ENCODE data around the gene MMADHC.
"Not testable (repeated sequence)": the region's sequence is repeated elsewhere in the genome, so short reads cannot be mapped to it uniquely, and the experiment has no call there.

MMADHC gene

DNA sequence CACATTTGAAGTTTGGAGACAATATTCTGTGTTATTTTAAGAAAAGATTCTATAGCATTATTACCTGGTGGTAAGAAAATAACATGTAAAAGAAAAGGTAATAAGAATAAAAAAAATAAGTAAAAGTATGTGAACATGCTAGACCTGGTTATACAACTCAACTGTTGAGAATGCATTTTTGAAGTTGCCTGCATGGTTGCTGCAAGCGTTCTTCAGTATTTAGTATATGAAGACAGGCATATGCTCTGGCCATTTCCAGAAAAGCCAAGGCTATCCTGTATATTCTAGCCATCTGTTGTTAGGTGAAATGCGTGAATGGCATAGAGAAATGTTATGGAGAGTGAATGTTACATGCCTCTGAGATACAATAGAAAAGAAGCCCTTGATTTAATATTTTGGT, 6.8 kb upstream of the MMADHC start:
- no peak for DNase-seq

DNA sequence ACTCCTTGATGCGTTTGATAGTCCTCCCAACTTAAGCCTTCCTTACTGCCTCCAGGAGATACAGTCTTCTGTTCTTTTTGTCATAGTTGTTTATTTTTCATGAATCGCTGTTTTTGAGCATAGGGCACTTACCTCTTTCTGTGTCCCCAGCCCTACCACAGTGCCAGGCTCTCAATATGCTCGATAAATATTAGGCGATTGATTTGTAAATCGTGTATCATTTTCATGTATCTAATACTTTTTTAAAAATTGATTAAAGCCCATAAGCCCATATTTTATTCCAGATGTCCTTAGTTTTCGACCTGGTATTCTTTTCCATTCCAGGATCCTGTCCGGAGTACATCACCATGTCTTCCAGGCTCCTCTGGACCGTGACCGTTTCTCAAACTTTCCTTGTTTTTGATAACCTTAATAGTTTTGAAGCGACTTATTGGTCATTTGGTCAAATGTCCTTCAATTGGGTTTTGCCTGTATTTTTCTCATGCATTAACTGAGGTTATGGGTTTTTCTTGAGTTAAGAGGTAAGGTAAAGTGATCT, 444 bp upstream of the MMADHC start:
- no peak for DNase-seq

DNA sequence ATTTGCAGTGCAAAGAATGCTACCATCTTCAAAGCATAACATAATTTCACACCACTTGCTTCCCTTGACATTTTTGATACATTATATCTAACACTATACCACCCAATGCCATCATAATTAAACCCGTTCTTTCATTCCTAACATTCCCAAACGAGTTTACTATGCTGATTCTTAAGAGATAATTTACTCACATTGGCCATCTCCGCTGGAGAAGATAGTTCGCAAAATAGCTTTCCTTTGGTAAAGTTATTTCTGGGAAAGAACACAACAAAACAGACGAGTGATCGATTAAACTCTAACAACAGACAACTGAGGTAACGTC, 716 bp downstream of the MMADHC start:
- no peak for DNase-seq

DNA sequence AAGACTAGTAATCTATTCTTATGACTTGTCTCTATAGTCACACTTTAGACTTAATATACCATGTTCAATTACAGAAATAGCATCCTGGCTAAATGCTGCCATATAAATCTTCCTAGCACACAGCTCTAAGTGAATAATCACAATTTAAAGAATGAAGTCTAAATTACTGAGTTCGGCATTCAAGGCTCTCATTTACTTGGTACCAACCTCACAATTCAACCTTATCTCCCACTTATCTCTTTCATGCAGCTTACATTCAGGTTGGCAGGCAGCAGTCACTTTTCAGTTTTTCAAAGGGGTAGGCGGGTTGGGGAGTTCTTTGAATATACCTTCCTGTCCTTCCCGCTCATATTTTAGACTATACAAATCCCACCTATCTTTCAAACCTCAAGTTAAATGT, 1.5 kb downstream of the MMADHC start:
- no peak for DNase-seq

DNA sequence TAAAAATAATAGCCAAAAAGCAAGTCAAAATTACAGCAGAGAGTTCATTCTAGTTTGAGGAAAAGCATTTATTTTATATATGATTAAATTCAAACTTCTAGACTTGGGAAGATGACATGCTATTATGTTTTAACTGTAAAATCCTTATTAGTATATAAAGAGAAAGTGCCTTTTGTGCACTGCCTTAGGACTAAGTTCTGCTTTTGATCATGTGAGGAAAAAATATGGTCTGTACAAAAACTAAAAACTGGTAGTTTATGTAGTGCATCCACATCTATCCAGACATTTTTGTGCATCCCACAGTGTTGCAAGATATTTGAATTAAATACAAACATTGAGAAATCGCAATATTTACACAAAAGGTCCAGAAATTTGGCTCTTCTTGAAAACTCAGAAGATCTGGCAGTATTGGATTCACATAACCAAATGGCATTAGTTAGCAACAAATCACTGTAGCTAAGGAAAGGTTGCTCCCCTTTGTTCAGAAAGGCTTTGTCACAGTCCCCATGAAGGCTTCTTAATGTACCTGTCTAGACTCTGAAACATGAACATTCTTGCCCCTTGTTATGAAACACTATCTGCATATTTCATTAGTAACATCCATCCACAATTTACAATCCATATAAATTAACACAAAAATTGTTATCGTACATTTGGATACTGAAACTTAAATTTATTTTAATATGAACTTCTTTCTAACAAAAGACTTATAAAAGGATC, 2.2 kb downstream of the MMADHC start:
- DNase-seq, result no peak

DNA sequence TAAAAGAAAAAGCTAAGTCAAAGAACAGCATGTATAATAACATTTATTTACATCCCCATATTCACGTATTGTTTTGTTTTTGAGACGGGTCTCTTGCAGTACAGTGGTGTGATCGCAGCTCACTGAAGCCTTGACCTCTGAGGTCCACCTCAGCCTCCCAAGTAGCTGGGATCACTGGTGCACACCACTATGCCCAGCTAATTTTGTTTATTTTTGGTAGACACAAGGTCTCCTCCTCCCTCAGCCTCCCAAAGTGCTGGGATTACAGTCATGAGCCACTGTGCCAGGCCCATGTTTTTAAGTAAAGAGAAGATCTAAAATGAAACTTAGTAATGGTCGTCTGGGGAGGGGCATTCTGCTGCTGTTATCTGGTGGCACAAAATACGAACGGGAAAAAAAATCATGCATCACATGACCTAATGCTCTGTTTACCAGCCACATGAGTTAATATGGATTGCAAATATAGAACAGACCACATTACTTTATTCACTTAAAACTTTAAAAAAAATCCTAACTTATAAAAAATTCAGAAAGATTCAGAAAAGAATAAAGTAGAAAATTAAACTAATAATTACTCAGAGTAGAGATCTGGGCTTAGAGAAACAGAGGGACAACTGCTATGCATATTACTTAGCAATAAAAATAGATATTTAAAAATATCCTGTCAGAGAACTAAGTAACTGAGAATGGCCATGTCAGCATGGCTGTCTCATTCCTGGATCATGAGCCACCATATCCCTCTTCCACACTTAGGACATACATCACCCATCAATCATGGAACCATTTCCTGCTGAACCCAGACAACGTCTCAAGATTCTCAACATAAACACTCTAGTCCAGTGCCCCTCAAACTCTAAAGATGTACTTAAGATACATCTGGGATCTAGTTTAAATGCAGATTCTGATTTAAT, 7.3 kb downstream of the MMADHC start:
- no peak for DNase-seq

DNA sequence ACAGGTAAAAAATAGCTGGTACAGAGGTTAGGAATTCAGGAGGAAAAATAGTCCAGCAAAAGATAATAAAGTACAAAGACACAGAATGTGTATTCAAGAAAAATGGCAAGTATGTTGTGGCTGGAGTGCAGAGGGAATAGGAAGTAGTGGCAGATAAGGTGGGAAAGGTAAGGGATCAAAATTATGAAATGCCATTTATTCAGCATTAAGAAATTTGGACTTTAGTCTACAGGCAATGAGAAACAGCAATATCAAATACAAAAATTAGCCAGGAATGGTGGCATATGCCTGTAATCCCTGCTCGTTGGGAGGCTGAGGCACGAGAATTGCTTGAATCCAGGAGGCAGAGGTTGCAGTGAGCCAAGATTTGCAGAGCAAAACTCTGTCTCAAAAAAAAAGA, 10.3 kb downstream of the MMADHC start:
- DNase-seq, result no peak

DNA sequence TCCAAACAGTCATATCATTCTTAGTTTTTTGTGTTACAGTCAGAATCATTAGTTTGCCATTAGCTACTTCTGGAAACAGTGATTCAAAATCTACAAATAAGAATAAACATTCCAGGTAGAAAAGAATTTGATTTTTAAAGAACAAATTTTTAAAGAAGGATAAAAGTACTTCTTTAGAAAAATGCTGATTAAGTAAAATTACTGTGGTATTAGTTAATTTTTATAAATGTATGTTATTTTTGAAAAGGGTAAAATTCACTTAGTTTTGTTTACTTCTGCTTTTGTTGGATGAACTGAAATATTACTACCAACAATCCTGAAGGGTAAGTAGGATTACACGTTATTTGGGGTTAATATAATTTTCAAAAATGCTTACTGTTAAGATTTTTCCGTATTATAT, 11.8 kb downstream of the MMADHC start:
- DNase-seq, result no peak

DNA sequence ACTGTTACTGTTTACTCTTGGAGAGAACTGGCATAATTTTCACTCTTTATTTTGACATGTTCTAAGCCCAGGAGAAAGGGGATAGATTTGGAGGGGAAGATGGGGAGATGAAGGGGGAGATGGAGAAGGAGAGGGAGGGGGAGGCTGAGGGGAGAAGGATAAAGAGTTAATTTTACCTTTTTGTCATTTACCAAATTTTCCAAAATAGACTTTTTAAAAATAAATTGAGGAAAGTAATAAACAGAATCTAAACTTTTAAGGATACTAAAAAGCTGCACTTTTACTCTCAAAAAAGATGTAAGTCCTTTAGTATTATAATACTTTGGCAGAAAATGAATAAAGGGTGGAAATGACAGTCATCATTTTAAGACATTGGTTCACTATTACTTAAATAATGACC, 12.3 kb downstream of the MMADHC start:
- no peak for DNase-seq

DNA sequence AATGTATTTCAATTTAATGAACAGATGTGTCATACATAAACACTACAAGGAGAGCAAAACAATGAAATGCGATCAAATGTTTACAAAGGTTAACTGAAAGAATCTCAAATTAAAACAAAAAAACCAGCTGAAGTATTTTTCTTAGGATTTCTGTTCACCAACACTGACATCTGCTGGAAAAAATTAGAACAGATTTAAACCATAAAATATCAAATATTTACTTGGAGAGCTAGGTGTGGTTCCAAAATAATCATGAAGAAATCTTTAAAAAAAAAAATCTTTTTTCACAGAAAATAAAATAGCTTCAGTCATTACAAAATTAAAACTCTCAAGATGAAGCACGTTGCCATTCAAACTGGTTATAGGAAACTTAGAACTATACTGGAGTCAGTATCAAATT, 13.8 kb downstream of the MMADHC start:
- no peak for DNase-seq

DNA sequence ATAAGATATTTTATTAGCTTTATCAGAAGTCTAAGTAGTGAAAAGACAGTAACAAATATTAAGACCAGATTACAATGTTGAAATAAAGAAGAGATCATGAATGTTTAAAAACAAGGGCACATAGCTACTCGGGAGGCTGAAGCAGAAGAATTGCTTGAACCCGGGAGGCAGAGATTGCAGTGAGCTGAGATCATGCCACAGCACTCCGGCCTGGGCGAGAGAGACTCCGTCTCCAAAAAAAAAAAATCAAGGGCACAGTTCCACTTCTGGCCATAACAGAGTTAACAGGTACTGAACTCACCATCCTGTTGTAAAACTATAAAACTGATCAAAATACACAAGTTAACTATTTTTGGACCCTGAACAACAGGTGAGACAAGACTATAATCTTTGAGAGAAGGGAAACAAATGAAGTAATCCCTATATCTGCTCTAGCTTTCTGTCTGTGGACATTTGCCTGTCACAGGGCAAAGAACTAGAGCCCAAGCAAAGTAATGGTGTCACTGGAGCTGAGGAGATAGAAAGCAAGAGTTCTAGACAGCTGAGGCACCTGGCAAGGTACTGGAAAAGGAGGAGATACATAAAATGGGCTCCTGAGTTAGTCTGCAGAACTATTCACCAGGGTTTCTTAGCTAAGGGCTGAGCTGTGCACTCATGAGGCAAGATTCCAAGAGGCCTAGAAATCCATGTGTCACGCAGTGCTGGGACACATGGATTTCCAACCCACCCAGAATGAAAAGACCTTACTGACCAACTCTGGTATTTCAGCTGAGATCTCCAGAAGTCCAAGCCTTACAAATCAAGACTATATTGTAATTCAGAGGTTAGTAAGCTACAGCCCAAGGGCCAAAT, 15.2 kb downstream of the MMADHC start:
- DNase-seq, result no peak

DNA sequence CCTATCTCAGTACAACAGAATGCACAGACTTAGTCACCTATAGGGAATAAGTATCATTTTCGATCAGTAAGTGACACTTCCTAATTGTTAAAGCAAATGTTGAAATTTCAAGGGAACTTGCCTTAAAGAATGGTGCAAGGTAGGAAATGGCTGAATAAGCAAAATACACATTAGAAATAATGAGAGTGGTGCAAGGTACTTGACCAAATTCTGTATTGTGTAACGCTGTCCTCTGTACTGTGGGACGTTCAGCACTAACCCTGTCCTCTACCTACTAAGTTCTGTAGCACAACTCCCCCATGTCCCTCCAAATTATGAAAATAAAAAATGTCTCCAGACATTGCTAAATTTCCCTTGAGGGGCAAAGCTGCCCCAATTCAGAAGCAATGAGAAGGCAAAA, 19.4 kb downstream of the MMADHC start:
- no peak for DNase-seq

DNA sequence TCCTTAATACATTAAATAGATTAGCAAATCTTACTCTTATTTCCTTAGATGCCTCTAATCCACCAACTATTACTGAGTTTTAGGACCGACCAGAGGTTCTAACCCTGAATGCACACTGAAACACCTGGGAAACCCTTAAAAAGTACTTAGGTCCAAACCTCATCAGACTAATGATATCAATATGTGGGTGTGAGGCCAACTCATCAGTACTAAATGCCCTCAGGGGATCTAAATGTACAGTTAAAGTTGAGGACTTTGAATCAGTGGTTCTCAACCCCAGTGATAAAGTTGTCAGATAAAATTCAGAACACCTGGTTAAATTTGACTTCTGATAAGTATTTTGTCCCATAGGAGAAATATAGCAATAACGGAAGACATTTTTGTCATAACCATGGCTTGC, 20.9 kb downstream of the MMADHC start:
- no peak for DNase-seq

DNA sequence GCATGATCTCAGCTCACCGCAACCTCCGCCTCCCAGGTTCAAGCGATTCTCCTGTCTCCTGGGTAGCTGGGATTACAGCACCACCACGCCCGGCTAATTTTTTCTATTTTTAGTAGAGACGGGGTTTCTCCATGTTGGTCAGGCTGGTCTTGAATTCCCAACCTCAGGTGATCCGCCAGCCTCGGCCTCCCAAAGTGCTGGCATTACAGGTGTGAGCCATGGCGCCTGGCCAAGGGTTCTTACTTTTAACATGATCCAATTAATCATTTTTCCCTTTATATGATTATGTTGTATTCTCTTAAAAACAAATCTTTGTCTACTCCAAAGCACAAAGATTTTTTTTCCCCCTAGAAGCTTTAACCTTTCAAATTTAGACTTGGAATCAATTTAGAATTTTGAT, 21.9 kb downstream of the MMADHC start:
- not testable (repeated sequence) for DNase-seq

DNA sequence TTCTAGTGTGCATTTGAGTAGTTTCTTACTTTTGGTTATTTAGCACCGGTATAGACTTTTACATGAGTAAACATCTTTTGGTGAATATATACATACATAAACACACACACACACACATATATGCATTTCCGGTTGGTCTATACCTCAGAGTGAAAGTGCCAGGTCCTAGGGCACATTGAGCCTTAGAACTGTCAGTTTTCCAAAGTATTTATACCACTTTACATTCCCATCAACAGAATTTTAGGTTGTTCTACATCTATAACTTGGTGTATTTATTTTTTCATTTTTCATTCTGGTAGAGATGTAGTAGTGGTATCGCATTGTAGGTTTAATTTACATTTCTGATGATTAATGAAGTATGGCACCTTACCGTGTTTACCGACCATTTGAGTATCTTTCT, 22.6 kb downstream of the MMADHC start:
- DNase-seq, result no peak

DNA sequence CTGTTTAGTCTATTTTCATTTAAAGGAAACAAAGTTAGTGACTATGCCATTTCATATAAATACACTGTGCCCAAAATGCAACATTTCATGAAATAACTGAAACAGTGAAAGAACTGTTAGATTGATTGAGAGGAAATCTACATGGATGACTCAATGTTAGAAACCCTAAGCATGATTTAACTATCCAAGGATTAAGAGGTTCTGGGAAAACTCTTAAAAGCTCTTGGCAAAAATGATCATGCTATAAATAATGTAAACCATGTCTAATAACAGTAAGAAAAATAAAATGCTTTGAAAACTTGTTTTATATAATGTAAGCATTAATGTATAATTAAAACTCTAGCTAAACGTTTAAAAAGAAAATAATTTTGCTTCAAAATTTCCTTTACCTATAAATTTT, 23.5 kb downstream of the MMADHC start:
- DNase-seq, result no peak

DNA sequence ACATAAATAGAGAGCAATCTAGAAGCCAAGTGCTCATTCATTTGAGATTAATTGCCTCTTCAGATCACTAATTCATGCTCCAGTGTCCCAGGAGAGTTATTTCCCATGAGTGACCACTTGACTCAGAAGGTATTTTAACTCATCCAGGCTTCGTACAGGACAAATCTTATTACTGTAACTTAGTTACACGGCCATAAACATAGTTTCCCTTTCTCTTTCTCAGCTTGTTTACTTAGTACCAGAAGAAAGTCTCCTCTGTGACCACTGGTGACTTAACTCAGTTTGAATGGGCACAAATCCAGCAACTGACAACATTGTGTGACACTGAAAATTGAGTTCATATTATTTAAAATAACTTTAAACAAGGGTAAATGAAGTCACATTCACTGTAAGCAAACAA, 25.3 kb downstream of the MMADHC start:
- DNase-seq, result no peak

DNA sequence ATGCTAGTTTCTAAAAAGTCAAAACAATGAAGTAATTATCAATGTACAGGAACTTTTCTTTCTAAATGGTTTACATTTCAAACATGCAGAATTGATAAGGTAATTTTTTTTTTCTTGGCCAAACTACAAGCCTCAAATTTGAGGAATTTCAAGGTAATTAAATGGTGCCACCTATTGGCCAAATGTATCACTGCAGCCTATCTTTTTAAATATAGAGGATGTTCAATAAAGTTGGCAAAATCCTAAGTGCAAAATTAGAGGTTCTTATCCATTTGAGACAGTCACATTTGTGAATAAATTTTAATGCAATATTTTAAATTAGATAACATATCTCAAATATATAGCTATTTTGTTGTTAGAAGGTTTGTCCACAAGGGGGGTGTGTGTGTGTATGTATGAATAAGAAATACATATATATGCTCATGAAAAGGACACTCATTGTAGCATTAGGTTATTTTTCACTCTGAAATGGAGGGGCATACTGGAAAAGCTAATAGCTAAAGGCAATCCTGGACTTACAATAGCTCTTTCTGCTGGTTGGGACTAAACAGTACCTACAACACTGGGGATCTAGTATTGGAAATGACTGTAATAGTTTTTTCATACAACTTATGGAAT, 26.2 kb downstream of the MMADHC start:
- no peak for DNase-seq

DNA sequence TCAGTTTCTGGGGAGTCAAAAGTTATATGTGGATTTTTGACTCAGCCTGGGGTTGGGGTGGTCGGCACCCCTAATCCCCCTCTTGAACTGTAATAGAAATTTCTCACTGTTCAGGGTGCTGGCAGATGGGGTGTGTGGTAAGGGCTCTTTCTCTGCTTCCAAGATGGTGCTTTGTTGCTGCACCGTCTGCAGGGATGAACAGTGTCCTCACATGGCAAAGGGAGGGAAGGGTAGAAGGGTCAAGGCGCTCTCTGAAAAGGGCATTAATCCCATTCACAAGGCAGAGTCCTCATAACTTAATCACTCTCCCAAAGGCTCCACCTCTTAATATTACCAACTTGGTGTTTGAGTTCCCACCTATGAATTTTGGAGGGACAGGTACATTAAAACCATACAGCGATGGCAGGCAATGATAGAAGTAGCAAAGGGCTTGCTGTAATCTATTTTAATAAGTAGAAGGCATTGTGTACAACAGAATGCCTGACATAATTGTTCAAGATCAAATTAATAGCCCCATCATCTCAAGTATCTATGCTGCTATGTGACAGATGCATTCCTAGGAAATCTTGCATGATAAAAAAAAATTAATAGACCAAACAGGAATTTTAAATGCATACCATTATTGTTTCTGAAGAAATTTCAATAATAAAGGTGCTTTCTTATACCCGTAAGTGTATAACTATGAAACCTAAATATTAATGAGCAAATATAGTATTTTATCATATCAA, 28.1 kb downstream of the MMADHC start:
- DNase-seq, result no peak

DNA sequence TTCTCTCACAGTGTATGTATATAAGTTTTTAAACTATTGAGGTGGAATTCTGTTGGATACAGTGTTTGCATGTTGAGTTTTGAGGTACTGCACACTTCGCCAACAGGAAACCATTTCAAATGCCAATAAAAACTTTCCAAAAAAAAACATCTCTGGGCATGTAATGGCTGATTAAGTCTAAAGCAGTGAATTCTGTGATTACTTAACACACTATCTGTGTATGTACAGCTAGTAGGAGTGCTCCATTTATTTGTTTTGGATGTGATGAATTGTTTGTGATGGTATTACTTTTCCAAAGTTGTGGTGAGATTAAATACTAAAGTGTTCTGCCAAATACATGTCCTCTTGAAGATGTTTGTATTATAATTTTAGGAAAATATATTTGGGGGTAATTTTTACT, 31.1 kb downstream of the MMADHC start:
- DNase-seq, result no peak

DNA sequence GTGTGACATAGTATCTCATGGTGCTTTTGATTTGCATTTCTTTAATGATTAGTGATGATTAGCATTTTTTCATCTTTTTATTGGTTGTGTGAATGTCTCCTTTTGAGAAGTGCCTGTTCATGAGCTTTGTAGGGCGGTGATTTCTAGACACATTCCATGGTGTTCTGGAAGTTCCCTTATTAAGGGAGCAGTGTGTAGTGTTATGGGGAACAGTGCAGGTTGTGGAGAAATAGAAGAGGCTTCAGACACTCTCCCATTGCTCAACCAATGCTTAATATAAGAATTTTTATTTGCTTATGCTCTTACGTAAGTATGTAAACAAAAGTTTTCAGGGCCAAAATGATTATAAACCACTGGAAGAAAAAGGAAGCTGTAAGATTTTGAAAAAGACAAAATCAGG, 34.7 kb downstream of the MMADHC start:
- DNase-seq, result no peak

DNA sequence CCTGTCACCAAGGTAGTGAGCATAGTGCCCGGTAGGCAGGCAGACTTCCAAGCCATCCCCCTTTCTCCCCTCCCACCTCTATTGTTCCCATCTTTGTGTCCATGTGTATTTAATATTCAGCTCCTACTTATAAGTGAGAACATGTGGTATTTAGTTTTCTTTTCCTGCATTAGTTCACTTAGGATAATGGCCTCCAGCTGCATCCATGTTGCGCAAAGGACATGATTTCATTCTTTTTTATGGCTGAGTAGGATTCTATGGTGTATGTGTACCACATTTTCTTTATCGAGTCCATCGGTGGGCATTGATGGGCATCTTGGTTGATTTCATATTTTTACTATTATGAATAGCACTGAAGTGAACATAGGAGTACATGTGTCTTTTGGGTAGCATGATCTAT, 35.3 kb downstream of the MMADHC start:
- no peak for DNase-seq

Data from amniotic stem cell (primary cell).